ENCODE data around the gene EDARADD.
"Not testable (repeated sequence)": the region's sequence is repeated elsewhere in the genome, so short reads cannot be mapped to it uniquely, and the experiment has no call there.

Gene EDARADD

DNA sequence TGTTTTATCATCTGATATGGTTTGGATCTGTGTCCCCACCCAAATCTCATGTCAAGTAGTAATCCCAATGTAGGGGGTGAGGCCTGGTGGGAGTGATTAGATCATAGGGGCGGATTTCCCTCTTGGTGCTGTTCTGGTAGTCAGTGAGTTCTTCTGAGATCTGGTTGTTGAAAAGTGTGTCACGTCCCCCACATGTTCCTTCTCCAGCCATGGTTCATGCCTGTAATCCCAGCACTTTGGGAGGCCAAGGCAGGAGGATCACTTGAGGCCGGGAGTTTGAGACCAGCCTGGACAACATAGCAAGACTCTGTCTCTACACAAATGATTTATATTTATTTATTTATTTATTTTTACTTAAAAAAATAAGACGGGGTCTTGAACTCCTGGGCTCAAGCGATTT lies 30.8 kb upstream of the EDARADD start:
- Histone ChIP-seq H3K4me1 (ENCODE audit: control insufficient read depth, insufficient read depth, low read length, unreplicated experiment) (no peaks in the 10 kb centered on the region), H2AFZ (ENCODE audit: low read length, unreplicated experiment) (no peak overlapping the region), H3K36me3 (ENCODE audit: insufficient read depth, low read length) (no peaks in the 10 kb centered on the region), H3K79me2 (ENCODE audit: control insufficient read depth, insufficient read depth, low read length, unreplicated experiment) (no peaks in the 10 kb centered on the region), H3K27ac (ENCODE audit: low read depth, low read length) (no peak overlapping the region), H3K4me3 (ENCODE audit: low read depth, low read length) (no peak overlapping the region), H3K27me3 (ENCODE audit: insufficient read depth, low read length) (peaks cover 21% of the 10 kb centered on the region)

- H3K4me3 ChIP-seq (ENCODE audit: low read depth, low read length), result no peak overlapping the region
- no peaks in the 10 kb centered on the region for H3K36me3 ChIP-seq (ENCODE audit: insufficient read depth, low read length)
- peaks cover 21% of the 10 kb centered on the region for H3K27me3 ChIP-seq (ENCODE audit: insufficient read depth, low read length)
- no peaks in the 10 kb centered on the region for H3K4me1 ChIP-seq (ENCODE audit: control insufficient read depth, insufficient read depth, low read length, unreplicated experiment)
- no peaks in the 10 kb centered on the region for H3K79me2 ChIP-seq (ENCODE audit: control insufficient read depth, insufficient read depth, low read length, unreplicated experiment)
- H3K27ac ChIP-seq (ENCODE audit: low read depth, low read length), result no peak overlapping the region
- no peak overlapping the region for H2AFZ ChIP-seq (ENCODE audit: low read length, unreplicated experiment)
Measured at GRCh38 chr1:236365999-236366570, 28.0 kb upstream of the EDARADD start.

DNA sequence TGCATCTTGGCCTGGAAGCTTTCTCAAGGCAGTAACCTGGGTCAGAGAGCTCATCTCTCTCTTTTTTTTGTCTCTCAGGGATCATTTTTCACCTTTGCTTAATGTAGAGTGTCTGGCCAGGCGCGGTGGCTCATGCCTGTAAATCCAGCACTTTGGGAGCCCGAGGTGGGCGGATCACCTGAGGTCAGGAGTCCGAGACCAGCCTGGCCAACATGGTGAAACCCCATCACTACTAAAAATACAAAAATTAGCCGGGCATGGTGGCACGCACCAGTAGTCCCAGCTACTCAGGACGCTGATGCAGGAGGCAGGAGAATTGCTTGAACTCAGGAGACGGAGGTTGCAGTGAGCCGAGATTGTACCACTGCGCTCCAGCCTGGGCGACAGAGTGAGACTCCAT lies 27.4 kb upstream of the EDARADD start:
- H2AFZ ChIP-seq (ENCODE audit: low read length, unreplicated experiment); H3K27ac ChIP-seq (ENCODE audit: low read depth, low read length); H3K4me3 ChIP-seq (ENCODE audit: low read depth, low read length); H3K79me2 ChIP-seq (ENCODE audit: control insufficient read depth, insufficient read depth, low read length, unreplicated experiment); H3K36me3 ChIP-seq (ENCODE audit: insufficient read depth, low read length); H3K4me1 ChIP-seq (ENCODE audit: control insufficient read depth, insufficient read depth, low read length, unreplicated experiment): not testable (repeated sequence)
- peaks cover 21% of the 10 kb centered on the region for H3K27me3 ChIP-seq (ENCODE audit: insufficient read depth, low read length)

GRCh38 chr1:236370420-236370819 lies 23.7 kb upstream of the EDARADD start:
- Histone ChIP-seq H2AFZ (ENCODE audit: low read length, unreplicated experiment) (no peak overlapping the region), H3K27me3 (ENCODE audit: insufficient read depth, low read length) (peaks cover 12% of the 10 kb centered on the region; the same call in 1 of the 2 replicates), H3K4me1 (ENCODE audit: control insufficient read depth, insufficient read depth, low read length, unreplicated experiment) (no peaks in the 10 kb centered on the region), H3K4me3 (ENCODE audit: low read depth, low read length) (no peak overlapping the region), H3K27ac (ENCODE audit: low read depth, low read length) (no peak overlapping the region), H3K36me3 (ENCODE audit: insufficient read depth, low read length) (no peaks in the 10 kb centered on the region), H3K79me2 (ENCODE audit: control insufficient read depth, insufficient read depth, low read length, unreplicated experiment) (no peaks in the 10 kb centered on the region)

DNA sequence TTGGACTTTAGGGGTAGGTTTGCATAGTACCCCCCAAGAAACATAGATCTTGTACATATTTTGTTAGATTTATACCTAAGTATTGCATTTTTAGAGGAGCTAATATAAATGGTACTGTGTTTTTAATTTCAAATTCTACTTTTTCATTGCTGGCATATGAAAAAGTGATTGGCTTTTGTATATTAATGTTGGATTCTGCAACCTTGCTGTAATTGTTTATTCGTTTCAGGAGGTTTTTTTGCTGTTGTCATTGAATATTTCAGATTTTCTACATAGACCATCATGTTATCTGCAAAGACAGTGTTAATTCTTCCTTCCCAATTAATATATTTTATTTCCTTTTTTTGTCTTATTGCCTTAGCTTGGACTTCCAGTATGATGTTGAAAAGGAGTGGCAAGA lies 23.0 kb upstream of the EDARADD start:
- no peaks in the 10 kb centered on the region for H3K4me1 ChIP-seq (ENCODE audit: control insufficient read depth, insufficient read depth, low read length, unreplicated experiment)
- no peak overlapping the region for H2AFZ ChIP-seq (ENCODE audit: low read length, unreplicated experiment)
- H3K4me3 ChIP-seq (ENCODE audit: low read depth, low read length), result no peak overlapping the region
- H3K36me3 ChIP-seq (ENCODE audit: insufficient read depth, low read length), result no peaks in the 10 kb centered on the region
- no peak overlapping the region for H3K27ac ChIP-seq (ENCODE audit: low read depth, low read length)
- no peaks in the 10 kb centered on the region for H3K79me2 ChIP-seq (ENCODE audit: control insufficient read depth, insufficient read depth, low read length, unreplicated experiment)
- H3K27me3 ChIP-seq (ENCODE audit: insufficient read depth, low read length), result peaks cover 5% of the 10 kb centered on the region; the same call in 1 of the 2 replicates

DNA sequence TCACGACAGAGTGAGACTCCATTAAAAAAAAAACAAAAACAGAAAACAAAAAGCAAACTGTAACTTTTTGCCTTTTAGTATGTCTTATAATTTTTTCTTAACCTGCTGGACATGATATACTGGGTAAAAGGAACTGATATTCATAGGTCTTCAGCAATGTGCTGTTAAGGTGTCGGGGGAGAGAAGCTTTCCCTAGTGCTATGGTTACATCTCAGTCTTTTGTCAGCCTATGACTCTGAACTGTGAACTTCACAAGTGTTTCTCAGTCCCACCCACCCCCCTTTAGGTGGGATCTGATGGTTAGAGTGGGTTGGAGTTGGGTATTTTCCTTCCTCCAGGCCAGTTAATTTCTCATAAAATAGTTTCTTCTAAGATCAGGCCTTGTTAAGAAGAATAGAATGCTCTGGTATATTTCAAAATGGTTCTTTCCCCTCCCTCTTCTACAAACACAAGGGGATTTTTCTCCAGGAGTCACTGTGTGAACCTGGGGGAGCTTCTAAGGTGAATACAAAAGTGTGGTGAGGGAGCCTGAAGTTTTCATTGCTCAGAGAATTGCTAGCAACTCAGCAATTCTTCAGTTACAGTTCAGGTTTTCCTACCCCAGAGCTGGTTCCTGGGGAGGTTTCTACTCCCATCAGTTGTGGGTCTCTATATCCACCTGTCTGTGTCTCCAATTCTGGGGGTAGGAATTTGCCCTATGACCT lies 16.1 kb upstream of the EDARADD start:
- Histone ChIP-seq H3K27ac (ENCODE audit: low read depth, low read length) (no peak overlapping the region), H3K79me2 (ENCODE audit: control insufficient read depth, insufficient read depth, low read length, unreplicated experiment) (no peaks in the 10 kb centered on the region), H3K27me3 (ENCODE audit: insufficient read depth, low read length) (0 out of 2 replicates have a peak, but pooled peaks cover 8% of the 10 kb centered on the region), H2AFZ (ENCODE audit: low read length, unreplicated experiment) (no peak overlapping the region), H3K4me3 (ENCODE audit: low read depth, low read length) (no peak overlapping the region), H3K4me1 (ENCODE audit: control insufficient read depth, insufficient read depth, low read length, unreplicated experiment) (no peaks in the 10 kb centered on the region), H3K36me3 (ENCODE audit: insufficient read depth, low read length) (no peaks in the 10 kb centered on the region)

DNA sequence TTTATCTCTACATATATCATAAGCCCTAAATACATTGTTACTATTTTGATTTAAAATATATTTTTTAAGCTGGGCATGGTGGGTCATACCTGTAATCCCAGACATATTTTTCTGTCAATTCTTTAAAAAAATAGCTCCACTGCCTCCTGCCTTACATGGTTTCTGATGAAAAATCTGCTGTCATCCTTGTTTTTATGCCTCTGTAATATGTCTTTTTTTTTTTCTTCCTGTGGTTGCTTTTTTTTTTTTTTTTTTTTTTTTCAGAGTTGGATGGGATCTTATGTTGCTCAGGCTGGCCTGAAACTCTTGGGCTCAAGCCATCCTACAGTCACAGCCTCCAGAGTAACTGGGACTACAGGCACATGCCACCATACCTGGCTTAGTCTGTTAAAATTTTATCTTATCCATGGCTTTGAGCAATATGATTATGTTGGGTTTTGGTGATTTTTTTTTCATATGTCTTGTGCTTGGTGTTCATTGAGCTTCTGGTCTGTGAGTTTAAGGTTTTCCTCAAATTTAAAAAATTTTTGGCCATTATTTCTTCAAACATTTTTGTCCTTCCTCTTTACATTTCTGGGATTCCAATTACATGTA lies 12.4 kb upstream of the EDARADD start:
- H3K27ac ChIP-seq (ENCODE audit: low read depth, low read length), result no peak overlapping the region
- no peaks in the 10 kb centered on the region for H3K79me2 ChIP-seq (ENCODE audit: control insufficient read depth, insufficient read depth, low read length, unreplicated experiment)
- 0 out of 2 replicates have a peak, but pooled peaks cover 8% of the 10 kb centered on the region for H3K27me3 ChIP-seq (ENCODE audit: insufficient read depth, low read length)
- no peak overlapping the region for H2AFZ ChIP-seq (ENCODE audit: low read length, unreplicated experiment)
- H3K4me1 ChIP-seq (ENCODE audit: control insufficient read depth, insufficient read depth, low read length, unreplicated experiment), result no peaks in the 10 kb centered on the region
- H3K4me3 ChIP-seq (ENCODE audit: low read depth, low read length), result no peak overlapping the region
- no peaks in the 10 kb centered on the region for H3K36me3 ChIP-seq (ENCODE audit: insufficient read depth, low read length)

DNA sequence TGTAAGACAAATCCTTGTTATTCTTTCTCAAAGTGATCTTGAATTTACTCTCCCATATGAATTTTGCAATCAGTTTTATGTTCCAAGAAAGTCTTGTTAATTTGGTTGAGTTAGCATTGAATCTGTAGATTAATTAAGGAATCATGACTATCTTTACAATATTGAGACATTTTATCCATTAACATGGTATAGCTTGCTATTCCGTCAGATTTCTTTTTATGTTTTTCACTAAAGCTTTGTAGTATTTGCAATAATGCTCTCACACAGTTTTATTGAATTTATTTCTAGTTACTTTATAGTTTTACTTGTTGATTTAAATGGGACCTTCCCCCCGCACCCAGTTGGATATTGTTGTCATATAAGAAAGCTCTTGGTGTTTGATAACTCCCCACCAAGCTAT lies 5.8 kb upstream of the EDARADD start:
- no peak overlapping the region for H3K27ac ChIP-seq (ENCODE audit: low read depth, low read length)
- peaks cover 36% of the 10 kb centered on the region; the same call in 1 of the 2 replicates for H3K27me3 ChIP-seq (ENCODE audit: insufficient read depth, low read length)
- no peaks in the 10 kb centered on the region for H3K36me3 ChIP-seq (ENCODE audit: insufficient read depth, low read length)
- H3K79me2 ChIP-seq (ENCODE audit: control insufficient read depth, insufficient read depth, low read length, unreplicated experiment), result no peaks in the 10 kb centered on the region
- no peak overlapping the region for H2AFZ ChIP-seq (ENCODE audit: low read length, unreplicated experiment)
- H3K4me3 ChIP-seq (ENCODE audit: low read depth, low read length), result no peak overlapping the region
- H3K4me1 ChIP-seq (ENCODE audit: control insufficient read depth, insufficient read depth, low read length, unreplicated experiment), result no peaks in the 10 kb centered on the region

- Histone ChIP-seq H3K4me1 (ENCODE audit: control insufficient read depth, insufficient read depth, low read length, unreplicated experiment) (no peaks in the 10 kb centered on the region), H3K79me2 (ENCODE audit: control insufficient read depth, insufficient read depth, low read length, unreplicated experiment) (no peaks in the 10 kb centered on the region), H3K27ac (ENCODE audit: low read depth, low read length) (no peak overlapping the region), H3K4me3 (ENCODE audit: low read depth, low read length) (no peak overlapping the region), H2AFZ (ENCODE audit: low read length, unreplicated experiment) (no peak overlapping the region), H3K27me3 (ENCODE audit: insufficient read depth, low read length) (peaks cover 45% of the 10 kb centered on the region), H3K36me3 (ENCODE audit: insufficient read depth, low read length) (no peaks in the 10 kb centered on the region)
Measured at GRCh38 chr1:236389253-236389652, 4.8 kb upstream of the EDARADD start.

DNA sequence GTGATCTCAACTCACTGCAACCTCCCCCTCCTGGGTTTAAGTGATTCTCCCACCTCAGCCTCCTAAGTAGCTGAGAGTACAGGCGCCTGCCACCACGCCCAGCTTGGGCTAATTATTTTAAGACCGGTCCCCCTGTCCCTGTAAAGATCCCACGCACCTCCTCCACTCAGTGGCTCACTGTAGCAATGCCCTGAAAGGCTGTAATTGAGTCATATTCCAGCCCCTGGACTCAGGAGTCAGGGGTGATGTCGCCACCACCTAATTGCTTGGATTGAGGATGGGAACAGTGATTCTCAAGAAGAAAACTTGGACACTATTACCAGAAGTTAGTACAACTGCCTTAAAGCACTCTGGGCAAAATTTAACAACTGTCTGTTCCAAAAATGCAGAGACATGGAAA lies 3.1 kb upstream of the EDARADD start:
- Histone ChIP-seq H3K79me2 (ENCODE audit: control insufficient read depth, insufficient read depth, low read length, unreplicated experiment) (no peaks in the 10 kb centered on the region), H2AFZ (ENCODE audit: low read length, unreplicated experiment) (no peak overlapping the region), H3K4me3 (ENCODE audit: low read depth, low read length) (no peak overlapping the region), H3K4me1 (ENCODE audit: control insufficient read depth, insufficient read depth, low read length, unreplicated experiment) (no peaks in the 10 kb centered on the region), H3K36me3 (ENCODE audit: insufficient read depth, low read length) (no peaks in the 10 kb centered on the region), H3K27ac (ENCODE audit: low read depth, low read length) (no peak overlapping the region), H3K27me3 (ENCODE audit: insufficient read depth, low read length) (peaks cover 62% of the 10 kb centered on the region)

- Histone ChIP-seq H3K4me1 (ENCODE audit: control insufficient read depth, insufficient read depth, low read length, unreplicated experiment) (no peaks in the 10 kb centered on the region), H3K4me3 (ENCODE audit: low read depth, low read length) (no peak overlapping the region), H3K36me3 (ENCODE audit: insufficient read depth, low read length) (no peaks in the 10 kb centered on the region), H2AFZ (ENCODE audit: low read length, unreplicated experiment) (no peak overlapping the region), H3K79me2 (ENCODE audit: control insufficient read depth, insufficient read depth, low read length, unreplicated experiment) (no peaks in the 10 kb centered on the region), H3K27ac (ENCODE audit: low read depth, low read length) (no peak overlapping the region), H3K27me3 (ENCODE audit: insufficient read depth, low read length) (peaks cover 73% of the 10 kb centered on the region)
Measured at GRCh38 chr1:236392182-236392581, 1.9 kb upstream of the EDARADD start.

All from ACC112 (cell line).